Prostate gland (tissue), 2 donors: ENCODE data around the gene FILIP1. TPM values are rescaled to one million over a fixed set of nuclear protein-coding genes. Genes with fewer than 3 reads are reported as not detected.

Experiments
- DNase-seq: peaks from one replicate; pipeline ENCODE4 v3.0.0-alpha.2; 2019; ENCODE audit warnings: low spot score
- H3K27ac ChIP-seq, 2 donors: fragments of 200-600 bp; sonication (generic); 2 replicates each; pipeline ENCODE4 v1.5.1; 2017 to 2019
- H3K27me3 ChIP-seq: fragments of 200-600 bp; sonication (generic); replicated peaks from 2 replicates; pipeline ENCODE4 v1.5.1; 2019; ENCODE audit not compliant: insufficient read depth
- H3K36me3 ChIP-seq, 2 donors: fragments of 200-600 bp; sonication (generic); 1 replicate in 1 of 2; 2 replicates in 1 of 2; pipeline versions ENCODE4 v1.5.1 to v1.8.1; 2017 to 2019
- H3K4me1 ChIP-seq: fragments of 200-600 bp; sonication (generic); replicated peaks from 2 replicates; pipeline ENCODE4 v1.5.1; 2019
- H3K4me3 ChIP-seq, 2 donors: fragments of 200-600 bp; sonication (generic); 2 replicates each; pipeline ENCODE4 v1.5.1; 2017 to 2019
- H3K9me3 ChIP-seq: fragments of 200-600 bp; sonication (generic); 2 replicates; pipeline ENCODE4 v1.5.1; 2017
- POLR2A ChIP-seq: fragments of 450-650 bp; IDR thresholded peaks from one replicate; pipeline ENCODE4 v1.6.1; 2016; ENCODE audit warnings: antibody characterized with exemption, mild to moderate bottlenecking
- POLR2AphosphoS5 ChIP-seq: sonication (generic); formaldehyde crosslinking; IDR thresholded peaks from one replicate; pipeline ENCODE4 v1.6.1; 2017; ENCODE audit warnings: antibody characterized with exemption
- WGBS: methylation state at CpG from one replicate; pipeline ENCODE4 v1.1.5; 2018; 5-methylcytosine and 5-hydroxymethylcytosine counted together
- intact Hi-C: fragments of 100-400 bp; cut with DNase I; formaldehyde crosslinking; loops from one replicate; pipeline ENCODE4 v1.14.2; 2022
- total RNA-seq, 2 donors: library from RNA; depleted of rRNA; stranded (reverse); fragments of >200 nt; gene quantifications; one replicate each; pipeline ENCODE4 v1.1.0, GENCODE V29; 2016
- TF ChIP-seq, protein P1 (sequence below), 4 experiments: fragments of 200-600 bp in 2 of 4; fragments of 450-650 bp in 2 of 4; sonication (generic) in 2 of 4; IDR thresholded peaks; 1 replicate in 3 of 4; 2 replicates in 1 of 4; pipeline ENCODE4 v1.5.1; 2016 to 2019; ENCODE audit warnings: antibody characterized with exemption in 4 of 4, mild to moderate bottlenecking in 2 of 4, moderate library complexity in 2 of 4

FILIP1 gene
- total RNA-seq, 2 donors from 2014 or later: 2.1 to 3.3 TPM

DNA sequence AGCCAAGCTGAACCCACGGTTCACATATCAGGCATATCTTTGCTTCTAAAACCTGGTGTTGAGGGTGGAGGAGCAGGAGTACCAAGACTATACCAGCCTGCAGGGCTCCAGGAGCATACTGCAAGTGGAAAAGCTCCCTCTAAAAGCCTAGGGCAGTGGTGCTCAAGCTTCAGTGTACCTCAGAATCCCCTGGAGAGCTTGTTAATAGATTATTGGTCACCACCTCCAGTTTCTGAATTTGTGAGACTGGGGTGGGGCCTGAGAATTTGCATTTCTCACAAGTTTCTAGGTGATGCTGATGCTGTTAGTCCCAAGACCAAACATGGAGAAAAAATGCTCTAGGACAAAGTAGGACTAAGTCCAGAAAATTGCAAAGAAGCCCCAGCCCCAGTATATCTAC lies 65.4 kb downstream of the FILIP1 start:
- 89% methylated on average over 1 of the region's 1 CpG for WGBS
- Histone ChIP-seq H3K9me3 (no peaks in the 10 kb centered on the region), H3K27me3 (no peaks in the 10 kb centered on the region), H3K4me3 (no peak overlapping the region), H3K4me1 (no peaks in the 10 kb centered on the region), H3K36me3 (no peaks in the 10 kb centered on the region), H3K27ac (no peak overlapping the region)
- TF ChIP-seq, protein P1, sequence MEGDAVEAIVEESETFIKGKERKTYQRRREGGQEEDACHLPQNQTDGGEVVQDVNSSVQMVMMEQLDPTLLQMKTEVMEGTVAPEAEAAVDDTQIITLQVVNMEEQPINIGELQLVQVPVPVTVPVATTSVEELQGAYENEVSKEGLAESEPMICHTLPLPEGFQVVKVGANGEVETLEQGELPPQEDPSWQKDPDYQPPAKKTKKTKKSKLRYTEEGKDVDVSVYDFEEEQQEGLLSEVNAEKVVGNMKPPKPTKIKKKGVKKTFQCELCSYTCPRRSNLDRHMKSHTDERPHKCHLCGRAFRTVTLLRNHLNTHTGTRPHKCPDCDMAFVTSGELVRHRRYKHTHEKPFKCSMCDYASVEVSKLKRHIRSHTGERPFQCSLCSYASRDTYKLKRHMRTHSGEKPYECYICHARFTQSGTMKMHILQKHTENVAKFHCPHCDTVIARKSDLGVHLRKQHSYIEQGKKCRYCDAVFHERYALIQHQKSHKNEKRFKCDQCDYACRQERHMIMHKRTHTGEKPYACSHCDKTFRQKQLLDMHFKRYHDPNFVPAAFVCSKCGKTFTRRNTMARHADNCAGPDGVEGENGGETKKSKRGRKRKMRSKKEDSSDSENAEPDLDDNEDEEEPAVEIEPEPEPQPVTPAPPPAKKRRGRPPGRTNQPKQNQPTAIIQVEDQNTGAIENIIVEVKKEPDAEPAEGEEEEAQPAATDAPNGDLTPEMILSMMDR (IDR thresholded peaks at IDR 0.05): no peak
- TF ChIP-seq POLR2A (no peak), POLR2AphosphoS5 (no peak)
- intact Hi-C loops: no loop called here
- DNase-seq: no peak

DNA sequence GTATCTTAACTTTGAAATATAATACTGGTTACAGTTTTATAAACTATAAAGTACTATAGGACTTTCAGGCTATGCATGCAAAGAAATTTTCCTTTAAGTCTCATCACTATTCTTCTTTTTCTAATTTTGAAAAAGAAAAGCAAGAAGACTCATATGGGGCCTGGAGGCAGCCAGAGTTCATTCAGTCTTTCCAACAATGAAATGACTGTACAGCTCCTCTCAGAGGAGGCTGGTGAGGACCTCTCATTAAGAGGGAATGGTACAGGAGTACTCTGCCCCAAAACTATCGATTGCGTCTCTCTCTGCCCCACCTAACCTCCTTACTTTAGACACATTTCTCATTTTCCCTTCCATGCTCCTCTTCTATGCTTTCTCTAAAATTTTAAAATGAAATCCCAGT lies 66.3 kb downstream of the FILIP1 start:
- no peaks in the 10 kb centered on the region for H3K4me1 ChIP-seq
- TF ChIP-seq POLR2AphosphoS5 (no peak), POLR2A (no peak)
- TF ChIP-seq, protein P1 (IDR thresholded peaks at IDR 0.05): no peak
- no peak overlapping the region for H3K27ac ChIP-seq
- no peaks in the 10 kb centered on the region for H3K36me3 ChIP-seq
- DNase-seq: no peak
- WGBS: 86% methylated on average over 2 of the region's 2 CpGs
- no peaks in the 10 kb centered on the region for H3K27me3 ChIP-seq
- intact Hi-C loops: no loop called here
- H3K9me3 ChIP-seq: no peaks in the 10 kb centered on the region
- no peak overlapping the region for H3K4me3 ChIP-seq

DNA sequence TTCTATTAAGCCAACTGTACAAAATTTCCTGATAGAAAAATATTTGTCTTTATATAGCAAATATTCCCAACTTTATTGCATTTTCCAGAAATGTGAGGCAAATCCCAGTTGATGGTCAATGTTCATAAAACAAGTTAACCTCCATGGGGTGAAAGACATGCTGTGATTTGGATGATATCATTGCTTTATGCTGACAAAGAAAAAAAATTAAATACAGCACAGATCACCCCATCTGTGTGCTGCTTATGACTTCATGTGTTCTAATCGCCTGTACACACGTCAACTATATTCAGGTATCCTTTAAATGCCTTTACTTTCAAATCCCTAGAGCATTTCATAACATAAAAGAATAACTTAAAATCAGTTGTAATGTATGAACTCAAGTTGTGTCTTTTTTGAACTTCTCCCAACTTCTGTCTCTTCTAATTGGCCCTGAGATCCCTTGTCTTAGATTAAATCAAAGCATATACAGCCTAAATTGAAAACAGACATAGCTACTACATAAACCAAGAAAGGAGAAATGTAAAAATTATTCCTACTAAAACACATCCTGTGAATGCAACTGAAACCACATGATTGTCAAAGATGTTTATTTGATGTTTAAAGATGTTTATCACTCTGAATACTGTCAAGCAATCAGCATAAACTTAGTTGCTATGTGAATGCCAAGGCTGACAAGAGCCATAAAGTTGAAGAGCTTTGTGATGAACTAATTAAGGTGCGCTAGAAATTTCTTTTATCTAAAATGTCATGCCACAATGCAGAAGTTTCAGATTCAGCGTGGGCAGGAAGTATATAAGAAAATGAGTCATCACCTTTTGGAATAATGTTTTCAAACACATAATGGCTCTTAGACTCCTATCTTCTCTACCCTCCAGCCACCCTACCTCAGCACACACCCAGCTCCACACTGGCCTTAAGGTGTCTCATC lies 68.7 kb downstream of the FILIP1 start:
- no peaks in the 10 kb centered on the region for H3K36me3 ChIP-seq
- DNase-seq: no peak
- H3K9me3 ChIP-seq: no peaks in the 10 kb centered on the region
- no peak overlapping the region for H3K4me3 ChIP-seq
- no peak overlapping the region for H3K27ac ChIP-seq
- H3K4me1 ChIP-seq: no peaks in the 10 kb centered on the region
- WGBS: 55% methylated on average over 4 of the region's 4 CpGs
- intact Hi-C loops: no loop called here
- TF ChIP-seq, protein P1 (IDR thresholded peaks at IDR 0.05): no peak
- TF ChIP-seq POLR2A: no peak
- TF ChIP-seq POLR2AphosphoS5: no peak
- H3K27me3 ChIP-seq: no peaks in the 10 kb centered on the region

DNA sequence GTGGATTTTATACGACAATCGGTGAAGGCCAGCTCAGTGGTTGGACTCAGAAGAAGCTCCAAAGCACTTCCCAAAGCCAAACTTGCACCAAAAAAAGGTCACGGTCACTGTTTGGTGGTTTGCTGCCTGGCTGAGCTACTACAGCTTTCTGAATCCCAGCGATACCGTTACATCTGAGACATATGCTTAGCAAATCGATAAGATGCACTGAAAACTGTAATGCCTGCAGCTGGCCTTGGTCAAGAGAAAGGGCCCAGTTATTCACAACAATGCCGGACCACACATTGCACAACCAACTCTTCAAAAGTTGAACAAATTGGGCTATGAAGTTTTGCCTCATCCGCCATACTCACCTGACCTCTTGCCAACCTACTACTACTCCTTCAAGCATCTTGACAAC lies 70.2 kb downstream of the FILIP1 start:
- WGBS: 90% methylated on average over 8 of the region's 8 CpGs
- intact Hi-C loops: no loop called here
- Histone ChIP-seq H3K9me3 (no peaks in the 10 kb centered on the region), H3K36me3 (no peaks in the 10 kb centered on the region), H3K27ac (no peak overlapping the region), H3K27me3 (no peaks in the 10 kb centered on the region), H3K4me1 (no peaks in the 10 kb centered on the region), H3K4me3 (no peak overlapping the region)
- TF ChIP-seq, protein P1 (IDR thresholded peaks at IDR 0.05): no peak
- TF ChIP-seq POLR2AphosphoS5: no peak
- no peak for TF ChIP-seq POLR2A
- DNase-seq: no peak
